Skeletal muscle cell (primary cell): ENCODE measurements around the gene FLT4.

Experiments used
- DNase-seq: peaks from one replicate; pipeline ENCODE4 v3.0.0-alpha.2; 2010; ENCODE audit warnings: low read depth
- H3K4me3 ChIP-seq: 2 replicates; pipeline ENCODE4 v1.5.1; 2011; ENCODE audit warnings: low read depth, mild to moderate bottlenecking, control low read depth, low read length, moderate library complexity

FLT4 gene

DNA sequence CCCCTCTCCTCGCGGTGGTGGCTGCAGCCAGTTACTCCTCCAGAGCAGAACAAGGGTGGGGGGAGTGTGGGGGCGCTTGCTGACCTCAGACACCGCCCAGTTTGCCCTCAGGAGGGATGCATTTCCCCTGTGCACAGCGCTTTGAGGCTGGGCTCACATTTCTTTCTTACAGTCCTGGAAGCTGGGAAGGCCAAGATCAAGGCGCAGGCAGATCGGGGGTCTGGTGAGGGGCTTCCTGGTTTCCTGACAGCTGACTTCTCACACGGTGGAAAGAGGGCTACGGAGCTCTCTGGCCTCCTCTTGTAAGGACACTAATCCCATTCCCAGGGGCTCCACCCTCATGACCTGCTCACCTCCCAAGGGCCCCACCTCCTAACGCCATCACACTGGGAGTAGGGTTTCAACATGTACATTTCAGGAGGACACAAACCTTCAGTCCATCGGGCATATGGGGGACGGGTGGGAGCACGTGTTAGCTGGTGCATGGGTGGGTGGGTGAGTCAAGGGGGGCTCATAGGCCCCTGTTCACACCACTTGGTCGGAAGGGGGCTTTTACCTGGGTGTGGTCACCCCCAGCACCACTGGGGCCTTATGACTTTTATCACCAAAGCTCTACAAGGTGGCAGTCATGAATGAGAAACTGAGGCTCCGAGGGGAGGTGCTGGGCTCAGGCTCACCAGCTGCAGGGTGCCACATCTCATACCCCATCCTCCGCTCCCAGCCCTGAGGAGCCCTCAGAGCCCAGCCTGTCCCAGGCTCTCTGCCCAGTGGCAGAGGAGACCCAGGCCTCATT is 50.4 kb downstream of the FLT4 start:
- no peak for DNase-seq
- H3K4me3 ChIP-seq: no peak overlapping the region

DNA sequence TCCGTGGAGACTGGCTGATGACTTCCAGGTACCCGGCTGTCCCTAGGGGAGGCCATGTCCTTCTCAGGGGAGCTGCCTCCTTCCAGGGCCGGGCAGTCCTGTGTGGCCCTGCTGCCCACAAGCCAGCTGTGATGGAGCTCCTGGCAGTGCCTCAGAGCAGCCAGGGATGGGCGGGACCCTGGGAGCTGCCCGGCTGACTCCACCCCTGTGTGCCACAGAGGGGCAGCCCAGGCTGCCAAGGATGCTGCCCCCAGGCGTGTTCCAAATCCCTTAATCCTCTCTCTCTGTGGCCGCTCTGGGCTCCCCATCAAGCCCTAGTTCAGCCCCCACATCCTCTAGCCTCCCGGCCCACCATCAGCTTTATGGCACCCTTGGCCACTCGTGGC is 51.1 kb downstream of the FLT4 start:
- DNase-seq: no peak
- H3K4me3 ChIP-seq: no peak overlapping the region

DNA sequence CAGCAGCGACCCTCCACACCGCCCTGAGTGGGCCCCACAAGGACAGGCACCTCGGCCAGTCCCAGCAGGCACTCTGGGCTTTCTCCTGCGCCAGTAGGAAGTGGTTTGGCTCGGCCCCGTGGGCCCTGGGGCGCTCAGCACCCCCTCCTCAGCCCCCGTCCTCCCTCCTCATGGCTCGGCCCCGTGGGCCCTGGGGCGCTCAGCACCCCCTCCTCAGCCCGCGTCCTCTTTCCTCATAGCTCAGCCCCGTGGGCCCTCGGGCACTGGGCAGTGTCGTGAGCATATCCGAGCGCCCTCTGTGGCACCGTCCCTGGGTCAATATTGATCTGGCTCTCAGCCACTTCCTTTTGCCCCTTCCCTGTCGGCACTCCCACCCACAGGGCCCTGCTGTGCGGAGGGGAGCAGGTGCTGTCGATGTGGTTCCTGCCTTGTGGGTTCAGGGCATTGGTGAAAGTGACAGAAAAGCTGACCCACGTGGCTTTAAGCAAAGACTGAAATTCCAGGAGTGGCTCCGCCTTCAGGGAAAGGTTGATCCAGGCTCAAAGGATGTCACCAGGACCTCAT is 52.6 kb downstream of the FLT4 start:
- H3K4me3 ChIP-seq: no peak overlapping the region
- no peak for DNase-seq

DNA sequence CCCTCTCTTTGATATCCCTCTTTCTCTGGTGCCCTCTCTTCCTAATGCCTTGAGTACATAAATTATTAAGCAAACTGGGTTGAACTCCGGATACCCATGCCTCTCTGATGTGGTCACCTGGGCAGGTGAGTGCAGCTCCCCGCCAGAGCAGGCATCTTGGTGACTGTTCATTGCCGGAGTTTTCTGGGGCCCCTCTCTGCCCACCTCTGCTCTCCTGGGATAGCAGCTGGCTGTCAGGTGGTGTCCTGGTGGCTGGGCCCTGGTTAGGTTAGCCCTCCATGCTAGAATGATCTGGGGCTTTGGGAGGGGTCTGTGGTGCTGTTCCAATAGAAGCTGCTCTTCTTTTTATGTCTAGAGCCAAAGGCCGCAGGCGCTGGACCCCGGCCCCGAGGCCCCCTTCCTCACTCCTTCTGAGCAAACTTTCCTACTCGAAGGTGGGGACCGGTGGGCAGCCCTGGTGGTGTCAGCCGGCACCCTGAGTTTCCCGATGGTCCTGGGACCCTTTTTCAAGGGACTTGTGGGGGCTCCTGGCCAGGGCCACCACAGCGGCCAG is 53.2 kb downstream of the FLT4 start:
- H3K4me3 ChIP-seq: no peak overlapping the region
- DNase-seq: no peak

DNA sequence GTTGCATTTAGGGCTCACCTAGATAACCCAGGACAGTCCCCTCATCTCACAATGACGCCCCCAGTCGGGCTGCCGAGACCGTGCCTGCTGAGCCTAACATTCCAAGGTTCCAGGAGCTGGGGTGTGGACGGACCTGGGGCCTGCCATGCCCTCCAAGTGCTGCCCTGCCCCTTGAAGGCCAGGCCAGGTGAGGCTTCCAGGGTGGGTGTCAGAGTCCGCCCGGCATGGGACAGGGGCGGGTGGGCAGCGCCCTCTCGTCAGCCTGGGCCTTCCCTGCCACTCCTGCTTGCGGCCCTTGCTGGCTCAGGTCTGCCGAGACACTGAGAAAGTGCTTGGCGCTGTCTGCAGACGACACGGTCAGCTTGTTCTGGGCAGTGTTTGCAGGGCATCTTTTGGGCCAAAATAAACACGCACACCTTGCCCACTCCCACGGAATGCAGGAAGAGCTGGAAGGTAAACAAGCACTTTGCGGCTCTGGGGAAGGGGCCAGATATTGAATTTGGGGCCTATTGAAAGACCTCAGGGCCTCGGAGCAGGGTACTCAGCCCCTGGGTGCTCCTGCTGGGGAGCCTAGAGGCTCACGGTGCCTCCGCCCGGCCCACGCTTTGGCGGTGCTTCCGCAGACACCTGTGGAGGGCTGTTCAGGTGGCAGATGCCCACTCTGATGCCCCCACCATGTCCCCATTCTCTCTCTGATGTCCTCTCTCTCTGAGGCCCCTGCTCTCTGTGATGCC is 53.9 kb downstream of the FLT4 start:
- no peak overlapping the region for H3K4me3 ChIP-seq
- DNase-seq: no peak

DNA sequence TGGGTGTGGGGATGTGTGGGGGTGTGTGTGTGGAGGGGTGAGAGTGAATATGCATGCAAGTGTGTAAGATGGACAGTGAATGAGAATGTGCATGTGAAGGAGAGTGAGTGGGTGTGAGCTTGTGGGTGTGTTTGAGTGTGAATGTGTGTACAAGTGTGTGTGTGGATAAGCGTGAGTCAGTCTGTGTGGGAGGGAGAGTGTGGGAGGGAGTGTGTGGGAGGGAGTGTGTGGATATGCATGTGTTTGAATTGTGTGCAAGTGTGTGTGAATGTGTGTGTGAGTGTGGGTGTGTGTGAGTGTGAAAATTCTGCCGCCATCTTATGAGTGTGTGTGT is 54.4 kb downstream of the FLT4 start:
- H3K4me3 ChIP-seq: no peak overlapping the region
- no peak for DNase-seq

DNA sequence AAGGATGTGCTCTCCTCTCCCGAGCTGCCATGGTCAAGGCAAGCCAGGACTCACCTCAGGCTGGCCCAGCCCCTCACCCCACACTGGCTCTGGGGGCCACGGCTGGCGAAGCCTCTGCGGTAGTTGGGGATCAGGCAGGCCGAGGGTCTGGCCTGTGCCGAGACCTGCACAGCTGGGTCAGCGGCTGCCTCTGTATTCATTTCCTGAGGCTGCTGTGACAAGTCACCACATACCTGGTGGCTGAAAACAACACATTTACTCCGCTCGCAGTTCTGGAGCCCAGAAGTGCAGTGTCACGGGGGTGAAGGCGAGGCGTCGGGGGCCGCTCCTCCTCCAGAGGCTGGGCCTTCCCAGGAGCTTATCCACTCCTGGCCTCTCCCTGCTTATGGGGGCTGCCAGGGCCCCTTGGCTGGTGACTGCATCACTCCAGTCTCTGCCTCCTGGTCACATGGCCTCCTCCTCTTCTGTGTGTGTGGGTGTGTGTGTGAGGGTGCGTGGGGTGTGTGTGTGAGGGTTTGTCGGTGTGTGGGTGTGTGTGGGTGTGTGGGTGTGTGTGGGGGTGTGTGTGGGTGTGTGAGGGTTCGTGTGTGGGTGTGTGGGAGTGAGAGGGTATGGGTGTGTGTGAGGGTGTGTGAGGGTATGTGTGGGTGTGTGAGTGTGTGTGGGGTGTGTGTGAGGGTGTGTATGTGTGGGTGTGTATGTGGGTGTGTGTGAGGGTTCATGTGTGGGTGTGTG is 54.9 kb downstream of the FLT4 start:
- no peak overlapping the region for H3K4me3 ChIP-seq
- DNase-seq: no peak

DNA sequence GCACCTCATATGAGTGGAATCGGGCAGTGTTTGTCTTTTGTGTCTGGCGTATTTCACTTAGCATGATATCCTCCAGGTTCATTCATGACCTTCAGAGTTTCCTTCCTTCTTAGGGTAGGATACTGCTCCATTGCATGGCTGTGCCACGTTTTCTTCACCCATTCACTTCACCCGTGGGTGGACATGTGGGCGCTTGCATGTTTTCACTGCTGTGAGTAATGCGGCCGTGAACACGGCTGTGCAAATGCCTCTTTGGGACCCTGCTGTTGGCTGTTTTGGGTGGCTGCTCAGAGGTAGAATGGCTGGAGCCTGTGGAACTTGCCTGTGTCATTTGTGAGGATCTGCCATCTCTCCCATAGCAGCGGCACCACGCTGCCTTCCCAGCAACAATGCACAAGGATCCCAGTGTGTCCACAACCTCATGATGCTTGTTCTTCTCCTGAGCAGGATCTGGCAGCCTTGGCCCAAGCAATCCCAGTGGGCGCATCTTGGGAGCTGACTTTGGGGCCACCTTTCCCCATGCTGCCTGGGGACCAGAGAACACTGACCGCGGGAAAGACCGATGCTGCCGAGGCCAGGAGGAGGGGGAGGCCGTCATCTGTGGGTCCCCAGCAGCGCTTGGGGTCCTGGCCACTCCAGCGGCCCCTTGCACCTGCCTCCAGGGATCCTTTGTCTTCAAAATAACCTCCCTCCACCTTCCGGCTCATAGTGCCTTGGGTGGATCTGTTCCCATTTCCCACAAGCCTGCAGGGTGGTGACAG is 55.8 kb downstream of the FLT4 start:
- DNase-seq: no peak
- no peak overlapping the region for H3K4me3 ChIP-seq

DNA sequence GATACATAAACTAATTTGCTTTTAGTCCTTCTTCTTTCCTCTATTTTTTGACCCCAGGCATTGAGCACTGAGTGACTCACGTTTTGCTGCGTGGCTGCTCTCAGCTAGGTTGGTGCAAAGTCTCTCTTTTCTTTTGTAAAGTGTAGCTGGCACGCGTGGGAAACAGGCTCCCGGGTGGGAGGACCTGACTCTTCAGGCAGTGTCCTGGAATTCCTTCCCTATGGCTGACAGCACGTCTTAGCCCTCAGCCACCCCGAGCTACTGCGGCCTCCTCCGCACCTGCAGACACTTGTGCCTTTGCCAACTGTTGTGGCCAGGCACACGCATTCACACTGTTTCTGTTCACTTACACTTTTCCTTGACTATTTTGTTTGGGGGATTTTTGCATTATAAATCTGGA is 57.2 kb downstream of the FLT4 start:
- DNase-seq: no peak
- H3K4me3 ChIP-seq: no peak overlapping the region

DNA sequence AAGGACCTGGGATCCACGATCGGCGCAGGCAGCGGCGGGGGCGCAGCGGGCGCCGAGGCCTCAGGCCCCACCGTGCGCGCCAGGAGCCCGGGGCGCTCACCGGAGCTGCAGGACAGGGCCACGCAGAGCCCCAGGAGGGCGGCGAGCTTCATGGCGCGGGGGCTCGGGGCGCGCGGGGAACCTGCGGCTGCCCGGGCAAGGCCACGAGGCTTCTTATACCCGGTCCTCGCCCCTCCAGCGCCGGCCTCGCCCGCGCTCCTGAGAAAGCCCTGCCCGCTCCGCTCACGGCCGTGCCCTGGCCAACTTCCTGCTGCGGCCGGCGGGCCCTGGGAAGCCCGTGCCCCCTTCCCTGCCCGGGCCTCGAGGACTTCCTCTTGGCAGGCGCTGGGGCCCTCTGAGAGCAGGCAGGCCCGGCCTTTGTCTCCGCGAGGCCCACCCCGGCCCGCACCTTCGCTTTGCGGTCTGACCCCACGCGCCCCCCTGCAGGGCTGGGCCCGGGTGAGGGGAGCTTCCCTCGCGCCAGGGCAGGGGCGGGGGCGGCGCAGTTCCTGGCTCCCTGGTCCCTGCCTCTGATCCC is 58.0 kb downstream of the FLT4 start, which contains the start of gene SCGB3A1:
TSS of gene SCGB3A1 (minus strand) at position 189 of the 577 bp plus-strand sequence. CDS start at position 152, 37 bp downstream.
- H3K4me3 ChIP-seq: peak within 1 kb of the TSS; percentile 18
- no peak for DNase-seq

DNA sequence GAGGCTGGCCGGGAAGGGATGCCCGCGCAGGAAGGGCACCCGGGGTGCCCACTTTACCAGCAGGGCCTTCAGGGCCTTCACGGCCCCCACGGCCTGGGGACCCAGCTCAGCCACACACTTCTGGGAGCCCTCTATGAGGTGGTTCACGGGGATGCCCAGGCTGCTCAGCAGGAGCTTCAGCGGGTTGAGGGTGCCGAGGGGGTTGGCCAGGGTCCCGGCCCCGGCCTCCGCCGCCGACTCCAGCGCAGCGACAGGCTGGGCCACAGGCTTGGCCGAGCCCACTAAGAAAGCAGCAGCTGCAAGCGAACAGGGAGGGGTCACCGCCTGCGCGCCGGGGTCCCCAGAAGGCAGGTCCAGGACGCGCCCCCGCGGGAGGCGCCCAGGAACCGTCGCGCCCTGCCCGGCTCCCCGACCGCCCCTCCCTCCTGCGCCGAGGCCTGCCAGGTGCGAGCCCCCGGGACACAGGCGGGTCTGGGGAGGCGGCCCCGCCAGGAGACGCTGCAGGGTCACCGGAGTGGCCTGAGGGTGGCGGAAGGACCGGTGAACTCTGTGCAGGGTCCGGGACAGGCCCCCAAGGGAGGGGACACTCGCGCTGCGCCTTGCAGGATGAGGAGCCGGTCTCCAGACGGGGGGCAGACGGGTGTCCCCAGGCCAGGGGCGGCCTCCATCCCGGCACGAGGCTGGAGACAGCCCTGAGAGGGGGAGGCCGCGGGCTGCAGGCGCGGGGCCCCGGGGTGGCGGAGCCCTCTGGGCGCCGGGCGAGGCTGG is 58.7 kb downstream of the FLT4 start:
- DNase-seq: no peak
- peak overlapping the region; percentile 18 for H3K4me3 ChIP-seq

DNA sequence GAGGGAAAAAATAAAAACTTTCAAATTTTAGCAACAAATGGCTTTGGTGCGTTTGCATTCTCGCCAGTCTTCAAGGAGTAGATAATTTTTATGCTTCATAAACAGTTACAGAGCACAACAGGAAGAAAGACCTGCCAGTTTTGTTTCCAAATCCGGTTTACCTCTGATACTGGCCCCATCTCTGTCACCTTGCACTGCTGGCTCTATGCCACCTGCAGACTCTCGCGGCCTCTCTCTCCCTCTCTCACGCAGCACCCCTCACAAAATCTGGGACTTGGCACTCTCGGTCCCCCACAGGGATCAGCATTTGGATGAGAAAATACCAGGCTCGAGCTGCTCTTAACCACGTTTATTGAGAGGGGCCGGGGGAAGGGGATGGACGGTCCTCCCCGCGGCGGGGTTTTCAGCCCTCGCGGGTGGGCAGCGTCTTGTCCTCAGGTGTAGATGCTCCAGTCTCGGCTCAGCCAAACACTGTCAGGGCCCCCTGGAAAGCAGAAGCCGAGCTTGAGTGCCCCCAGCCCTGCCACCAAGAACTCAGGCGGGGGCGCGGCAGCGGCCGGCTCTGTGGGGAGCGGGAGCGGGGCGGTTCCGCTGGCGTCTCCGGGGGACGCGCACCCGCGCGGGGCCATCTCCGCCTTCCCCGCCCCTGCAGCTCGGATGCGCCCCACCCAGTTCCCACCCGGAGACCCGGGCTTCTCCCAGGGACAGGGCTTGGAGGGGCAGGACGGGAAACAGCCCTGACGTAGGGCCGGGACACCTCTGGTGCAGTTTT is 59.4 kb downstream of the FLT4 start:
- no peak for DNase-seq
- H3K4me3 ChIP-seq: peak overlapping the region; percentile 18

DNA sequence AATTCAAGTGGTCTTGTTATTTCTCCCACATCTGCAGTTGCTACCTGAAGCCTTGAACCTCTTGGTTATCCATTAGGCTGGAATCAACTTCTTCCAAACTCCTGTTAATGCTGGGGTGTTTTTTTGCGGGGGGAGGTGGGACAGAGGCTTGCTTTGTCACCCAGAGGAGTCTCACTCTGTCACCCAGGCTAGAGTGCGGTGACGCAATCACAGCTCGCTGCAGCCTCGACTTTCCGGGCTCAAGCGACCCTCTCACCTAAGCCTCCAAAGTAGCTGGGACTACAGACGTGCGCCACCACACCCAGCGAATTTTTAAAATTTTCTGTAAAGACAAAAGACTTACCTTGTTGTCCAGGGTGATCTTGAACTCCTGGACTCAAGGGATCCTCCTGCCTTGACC is 62.5 kb downstream of the FLT4 start:
- no peak overlapping the region for H3K4me3 ChIP-seq
- no peak for DNase-seq

DNA sequence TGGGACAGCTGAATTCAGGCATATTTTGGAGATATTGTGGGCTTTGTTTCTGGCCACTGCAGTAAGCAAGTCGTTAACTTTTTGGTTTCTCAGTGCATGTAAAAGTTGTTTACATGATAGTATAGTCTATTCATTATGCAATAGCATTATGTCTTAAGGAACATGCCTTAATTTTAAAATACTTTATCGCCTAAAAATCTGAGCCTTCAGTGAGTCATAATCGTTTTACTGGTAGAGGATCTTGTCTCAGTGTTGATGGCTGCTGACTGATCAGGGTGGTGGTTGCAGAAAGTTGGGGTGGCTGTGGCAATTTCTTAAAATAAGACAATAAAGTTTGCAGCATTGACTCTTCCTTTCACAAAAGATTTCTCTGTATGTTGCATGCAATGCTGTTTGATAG is 63.2 kb downstream of the FLT4 start:
- no peak overlapping the region for H3K4me3 ChIP-seq
- DNase-seq: no peak

DNA sequence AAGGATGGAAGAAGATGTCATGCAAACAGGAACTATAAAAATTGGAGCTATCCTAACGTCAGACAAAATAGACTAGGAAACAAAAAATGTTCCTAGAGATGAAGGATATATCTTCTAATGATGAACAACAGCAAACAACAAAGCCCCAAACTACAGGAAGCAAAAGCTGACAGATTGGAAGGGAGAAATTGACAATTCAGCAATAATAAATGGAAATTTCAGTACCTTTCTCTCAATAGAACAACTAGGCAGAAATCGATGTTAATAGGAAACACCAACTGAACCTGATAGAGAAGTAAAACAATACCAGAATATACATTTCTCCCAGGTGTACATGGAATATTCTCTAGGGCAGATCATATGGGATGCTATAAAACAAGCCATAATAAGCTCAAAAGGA is 65.7 kb downstream of the FLT4 start:
- H3K4me3 ChIP-seq: no peak overlapping the region
- no peak for DNase-seq

DNA sequence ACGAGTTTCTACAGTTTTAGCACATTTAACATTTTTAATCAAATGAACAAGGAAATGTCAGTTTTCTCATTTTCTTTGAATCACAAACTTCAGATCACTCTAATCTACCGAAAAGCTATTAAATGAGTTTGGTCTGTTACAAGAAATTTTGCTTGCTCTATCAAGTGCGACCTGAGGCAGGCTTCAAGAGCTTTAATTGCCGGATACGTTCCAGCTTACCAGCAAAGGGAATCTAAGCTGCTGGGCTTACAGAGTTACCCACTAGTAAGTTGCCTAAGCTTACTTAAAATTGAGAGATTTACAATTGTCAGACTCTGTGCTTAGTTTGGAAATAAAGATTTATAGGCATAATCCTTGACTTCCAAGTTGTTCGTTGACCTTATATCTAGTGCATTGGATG is 68.7 kb downstream of the FLT4 start:
- no peak for DNase-seq
- no peak overlapping the region for H3K4me3 ChIP-seq

DNA sequence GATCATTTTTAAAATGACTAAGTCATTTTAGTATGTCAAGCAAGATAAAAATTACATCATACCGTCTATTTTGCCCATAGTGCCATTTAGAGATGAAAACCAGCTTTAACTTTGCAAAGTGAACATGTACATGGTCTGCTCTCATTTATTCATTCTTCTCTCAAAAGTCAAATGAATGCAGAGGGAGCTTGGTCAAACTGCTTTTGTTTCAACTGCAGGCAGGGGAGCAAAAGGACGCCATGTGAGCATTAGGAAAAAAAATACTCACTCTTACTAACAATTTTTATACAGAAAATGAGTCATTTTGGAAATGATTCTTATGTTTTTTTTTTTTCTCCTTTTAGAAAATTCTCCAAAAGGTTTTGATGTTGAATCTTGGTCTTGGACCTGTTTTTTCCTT is 73.8 kb downstream of the FLT4 start:
- no peak for DNase-seq

More for the DNA sequence above, 73.8 kb downstream of the FLT4 start:
- no peak overlapping the region for H3K4me3 ChIP-seq
